GM10847 (cell line): ENCODE measurements around the gene CCDC91.

Experiments
- POLR2A ChIP-seq: IDR thresholded peaks from 2 replicates; pipeline ENCODE4 v1.6.1; 2011; ENCODE audit not compliant: insufficient read length; ENCODE audit errors: extremely low read depth

The CCDC91 gene

DNA sequence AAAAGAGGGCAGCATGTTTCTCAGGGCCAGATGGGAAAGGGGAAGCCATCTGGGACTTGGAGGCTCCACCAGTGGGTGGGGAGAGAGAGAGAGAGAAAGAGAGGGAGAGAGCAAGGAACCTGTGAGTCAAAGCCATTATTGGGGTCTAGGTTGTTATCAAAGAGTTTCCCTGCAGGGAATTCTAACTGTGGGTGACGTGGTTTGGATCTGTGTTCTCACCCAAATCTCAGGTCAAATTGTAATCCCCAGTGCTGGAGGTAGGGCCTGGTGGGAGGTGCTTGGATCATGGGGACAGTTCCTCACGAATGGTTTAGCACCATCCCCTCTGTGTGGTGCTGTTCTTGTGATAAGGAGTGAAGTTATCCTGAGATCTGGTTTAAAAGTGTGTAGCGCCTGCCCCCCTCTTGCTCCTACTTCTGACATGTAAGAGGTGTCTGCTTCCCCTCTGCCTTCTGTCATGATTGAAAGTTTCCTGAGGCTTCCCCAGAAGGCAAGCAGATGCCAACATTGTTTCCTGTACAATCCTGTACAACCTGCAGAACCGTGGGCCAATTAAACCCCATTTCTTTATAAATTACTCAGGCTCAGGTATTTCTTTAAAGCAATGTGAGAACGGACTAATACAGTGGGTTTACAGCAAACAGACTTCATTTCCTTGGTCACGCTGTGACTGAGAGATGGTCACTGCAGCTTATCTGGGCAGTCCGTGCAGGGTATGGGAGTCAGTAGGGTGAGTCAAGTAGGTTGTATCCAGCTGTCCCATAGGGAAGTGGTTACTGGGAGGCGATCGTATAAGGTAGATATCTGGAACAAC lies 52.4 kb downstream of the CCDC91 start:
- TF ChIP-seq POLR2A, result no peak

DNA sequence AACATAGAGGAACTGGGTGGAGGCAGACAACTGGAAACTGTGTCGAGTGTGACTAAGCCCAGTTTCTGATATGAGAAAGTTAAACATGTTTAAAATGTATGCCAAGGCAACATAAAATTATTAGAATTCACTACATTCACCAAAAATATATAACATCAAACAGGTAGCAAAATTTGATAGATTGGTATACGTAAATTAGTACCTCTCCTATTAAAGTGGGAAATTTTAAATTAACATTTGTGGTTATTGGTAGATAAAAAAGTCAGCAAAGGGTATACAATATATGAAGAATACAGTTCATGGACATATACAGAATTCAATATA lies 53.0 kb downstream of the CCDC91 start:
- TF ChIP-seq POLR2A, result no peak

DNA sequence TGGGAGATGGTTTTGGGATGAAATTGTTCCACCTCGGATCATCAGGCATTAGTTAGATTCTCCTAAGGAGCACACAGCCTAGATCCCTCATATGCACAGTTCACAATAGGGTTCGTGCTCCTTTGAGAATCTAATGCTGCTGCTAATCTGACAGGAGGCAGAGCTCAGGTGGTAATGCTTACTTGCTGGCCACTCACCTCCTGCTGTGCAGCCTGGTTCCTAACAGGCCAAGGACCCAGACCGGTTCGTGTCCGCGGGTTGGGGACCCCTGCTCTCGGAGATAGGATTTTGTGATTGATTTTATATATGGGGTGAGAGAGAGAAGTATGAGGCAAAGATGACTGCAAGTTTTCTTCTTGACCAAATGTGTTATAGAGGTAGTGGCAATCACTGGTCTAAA lies 57.5 kb downstream of the CCDC91 start:
- no peak for TF ChIP-seq POLR2A

DNA sequence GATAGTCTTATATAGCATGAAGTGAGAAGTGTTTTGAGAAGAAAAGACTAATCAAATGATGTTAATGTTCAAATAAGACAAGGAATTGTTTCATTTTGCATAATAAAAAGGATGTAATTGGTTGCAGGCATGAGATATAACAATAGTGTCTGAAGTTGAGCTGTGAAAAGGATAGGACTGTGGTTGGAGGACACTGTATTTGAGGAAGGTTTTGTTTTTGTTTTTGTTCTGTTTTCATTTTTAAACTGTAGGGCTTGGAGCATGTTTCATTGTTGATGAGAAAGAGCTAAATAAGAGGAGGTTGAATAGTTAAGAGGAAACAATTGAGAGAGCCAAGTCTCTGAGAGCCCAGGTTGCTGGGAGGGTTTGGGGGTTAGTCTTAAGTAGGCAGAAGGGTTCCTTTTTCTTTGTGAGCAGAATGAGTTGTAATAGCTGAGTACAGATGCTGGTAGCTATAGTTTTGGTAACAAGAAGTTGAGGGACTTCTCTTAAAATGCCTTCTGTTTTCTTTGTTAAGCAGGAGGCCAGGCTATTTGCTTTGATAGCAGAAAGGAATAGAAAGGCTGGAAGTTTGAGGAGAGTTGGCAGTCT lies 58.4 kb downstream of the CCDC91 start:
- TF ChIP-seq POLR2A, result no peak

DNA sequence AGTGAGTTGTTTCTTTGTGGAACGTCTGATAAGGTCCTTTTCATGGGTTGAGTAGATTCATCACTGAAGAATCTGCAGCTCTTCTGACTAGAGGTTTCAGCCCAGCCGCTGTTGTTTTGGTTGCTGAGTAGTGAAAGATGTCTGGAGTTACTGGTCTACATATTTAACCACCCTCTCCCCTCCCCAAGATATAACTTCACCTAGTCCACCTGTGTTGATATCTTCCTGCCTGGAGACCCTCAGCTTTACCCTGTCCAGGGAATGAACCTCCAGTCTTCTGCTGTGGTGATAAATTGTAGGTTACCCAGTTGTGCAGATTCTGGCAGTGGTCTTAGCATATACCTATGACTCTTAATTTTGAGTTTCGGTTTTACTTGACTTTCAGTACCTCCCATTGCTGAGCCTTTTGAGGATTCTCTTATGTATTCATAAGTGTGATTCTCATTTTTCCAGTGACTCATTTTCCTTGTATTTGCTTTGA lies 62.9 kb downstream of the CCDC91 start:
- TF ChIP-seq POLR2A, result no peak

DNA sequence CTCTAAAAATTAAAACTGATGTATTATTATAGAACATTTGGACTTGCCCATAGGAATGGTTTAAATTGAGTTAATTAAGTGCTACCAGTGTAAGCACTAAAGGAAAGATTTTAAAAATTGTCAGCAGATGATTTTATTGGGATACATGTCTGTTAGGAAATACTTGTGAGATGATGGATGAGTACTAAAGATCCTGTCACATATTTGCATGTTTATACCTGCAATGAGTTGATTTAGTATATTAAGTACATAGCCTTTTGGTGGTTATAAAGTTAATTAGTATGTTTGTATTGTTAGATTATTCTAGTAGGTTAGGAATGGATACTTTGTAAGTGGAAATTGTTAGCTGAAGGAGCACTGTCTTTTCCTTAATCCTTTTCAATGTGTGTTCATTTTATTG lies 67.2 kb downstream of the CCDC91 start:
- no peak for TF ChIP-seq POLR2A

DNA sequence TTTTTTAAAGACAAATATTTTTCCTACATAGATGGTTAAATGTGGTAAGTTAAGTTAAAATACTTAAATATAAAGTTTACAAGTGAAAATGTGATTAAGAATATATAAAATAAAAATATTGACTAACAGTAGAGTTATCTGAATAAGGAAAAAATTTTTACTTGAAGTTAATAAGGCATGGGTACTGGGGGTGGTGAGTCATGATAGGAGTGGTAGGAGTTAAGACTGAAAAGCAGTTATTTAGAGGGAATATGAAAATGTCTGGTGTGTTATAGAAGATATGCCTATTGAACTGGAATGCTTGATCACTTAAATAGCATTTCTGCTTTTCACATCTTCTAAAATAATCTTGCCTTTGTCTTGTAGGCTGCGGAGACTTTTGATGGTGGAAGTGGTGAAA lies 68.7 kb downstream of the CCDC91 start:
- TF ChIP-seq POLR2A, result no peak

DNA sequence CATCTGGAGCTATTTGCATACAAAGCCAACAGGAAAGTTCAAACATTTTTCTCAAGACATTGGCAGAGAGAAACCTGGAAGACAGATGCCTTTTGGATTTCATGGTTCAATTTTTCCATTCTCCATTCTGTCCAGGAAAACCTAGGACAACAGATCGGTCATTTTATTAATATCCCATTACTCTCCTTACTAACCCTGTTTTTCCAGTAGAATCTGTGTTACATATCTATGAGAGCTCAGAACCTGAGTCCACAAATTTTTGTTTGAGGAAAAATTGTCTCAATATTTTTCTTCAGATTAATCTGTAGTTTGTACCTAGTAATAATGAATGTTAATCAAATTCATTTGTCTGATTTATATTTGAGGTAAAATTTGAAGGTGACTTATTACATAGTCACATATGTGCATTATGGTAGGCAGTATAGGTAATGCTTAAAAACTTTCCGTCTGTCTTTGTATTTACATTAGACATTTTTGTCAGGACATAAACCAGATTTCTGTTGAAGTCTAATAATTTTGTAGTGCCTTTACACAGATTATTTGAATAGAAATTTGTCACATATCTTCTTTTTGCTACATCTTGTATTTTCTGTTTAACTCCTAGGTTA lies 75.3 kb downstream of the CCDC91 start:
- no peak for TF ChIP-seq POLR2A

DNA sequence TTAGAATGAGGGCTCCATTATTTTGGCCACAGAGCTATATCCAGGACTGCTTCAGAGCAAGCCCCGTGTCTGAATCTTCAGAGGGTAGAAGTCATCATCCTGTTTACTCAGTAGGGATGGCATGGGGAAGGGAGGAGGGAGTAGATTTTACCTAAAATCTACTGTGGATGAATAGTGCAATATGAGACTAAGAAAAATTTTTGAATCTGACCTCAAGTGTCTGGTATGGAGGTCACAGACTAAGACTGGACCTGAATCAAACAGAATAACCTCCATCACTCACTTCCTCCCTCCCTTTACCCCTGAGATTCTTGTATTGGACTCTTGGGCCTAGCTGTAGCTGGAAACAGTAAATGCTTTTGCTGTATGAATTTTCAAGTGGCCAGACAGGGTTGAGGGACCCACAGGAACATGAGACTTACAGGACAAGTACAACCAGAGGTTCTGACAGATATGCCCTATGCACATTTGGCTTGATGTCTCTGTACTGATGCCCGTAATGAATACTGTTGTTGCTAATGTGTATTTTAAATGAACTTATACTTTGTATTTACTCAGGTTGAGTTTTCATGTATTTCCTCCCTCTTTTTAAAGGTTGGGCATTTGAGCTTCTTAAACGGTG lies 78.5 kb downstream of the CCDC91 start:
- TF ChIP-seq POLR2A, result no peak

DNA sequence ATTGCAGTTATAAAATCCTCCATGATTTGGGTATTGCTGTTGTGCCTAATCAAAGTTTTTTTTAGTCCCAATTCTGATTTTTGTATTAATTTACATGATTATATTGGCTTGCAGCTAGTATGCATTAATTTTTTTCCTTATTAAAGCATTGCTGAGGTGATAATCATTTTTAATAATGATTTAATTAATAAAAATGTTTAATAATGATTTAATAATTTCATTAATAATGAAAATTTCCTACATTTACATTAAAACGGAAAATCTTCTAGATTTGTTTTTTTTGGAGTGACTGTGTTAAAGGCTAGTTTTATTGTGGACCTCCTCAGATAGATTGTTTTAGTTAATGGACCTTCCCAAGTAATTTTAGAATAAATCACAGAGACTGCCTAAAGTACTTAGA lies 79.6 kb downstream of the CCDC91 start:
- no peak for TF ChIP-seq POLR2A

DNA sequence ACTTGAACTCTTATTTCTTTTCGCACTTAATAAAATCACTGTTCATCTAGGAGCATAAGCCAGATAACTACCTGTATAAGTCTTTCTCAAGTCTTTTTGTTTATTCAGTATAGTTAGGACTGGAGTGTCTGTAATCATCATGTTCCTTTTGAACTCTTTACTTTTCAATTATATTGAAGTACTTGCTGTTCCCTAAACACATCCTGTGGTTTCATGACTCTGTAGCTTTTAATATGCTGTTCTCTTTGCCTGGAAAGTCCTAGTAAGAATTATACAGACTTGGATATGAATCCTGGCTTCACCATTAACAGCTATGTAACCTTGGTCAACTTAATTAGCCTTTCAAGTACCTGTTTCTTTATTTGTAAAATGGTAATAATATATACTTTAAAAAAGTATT lies 88.2 kb downstream of the CCDC91 start:
- no peak for TF ChIP-seq POLR2A

DNA sequence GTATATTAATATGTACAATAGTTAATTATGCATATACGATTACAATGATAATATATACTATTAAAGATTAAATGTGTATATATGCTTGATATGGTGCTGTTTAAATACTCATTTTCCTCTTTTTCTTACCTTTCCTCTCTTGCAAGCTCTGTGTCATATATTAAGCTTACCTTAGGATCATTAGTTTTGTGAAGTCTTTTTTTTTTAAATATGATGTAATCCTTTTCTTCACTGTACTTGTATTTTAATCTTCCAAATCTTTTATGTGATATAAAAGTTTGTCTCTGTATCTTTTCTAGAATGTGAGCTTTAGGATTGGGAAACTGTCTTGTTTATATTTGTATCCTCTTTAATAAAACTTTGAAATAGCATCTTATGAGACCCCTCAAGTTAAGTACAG lies 88.7 kb downstream of the CCDC91 start:
- TF ChIP-seq POLR2A, result no peak

DNA sequence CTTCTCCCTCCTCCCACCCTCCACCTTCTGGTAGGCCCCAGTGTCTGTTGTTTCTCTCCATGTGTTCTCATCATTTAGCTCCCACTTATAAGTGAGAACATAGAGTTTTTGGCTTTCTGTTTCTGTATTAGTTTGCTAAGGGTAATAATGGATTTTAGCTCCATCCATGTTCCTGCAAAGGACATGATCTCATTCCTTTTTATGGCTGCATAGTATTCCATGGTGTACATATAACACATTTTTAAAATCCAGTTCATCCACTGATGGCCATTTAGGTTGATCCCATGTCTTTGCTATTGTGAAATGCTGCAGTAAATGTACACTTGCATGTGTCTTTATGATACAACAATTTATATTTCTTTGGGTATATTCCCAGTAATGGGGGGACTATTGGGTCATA lies 96.1 kb downstream of the CCDC91 start:
- TF ChIP-seq POLR2A, result no peak

DNA sequence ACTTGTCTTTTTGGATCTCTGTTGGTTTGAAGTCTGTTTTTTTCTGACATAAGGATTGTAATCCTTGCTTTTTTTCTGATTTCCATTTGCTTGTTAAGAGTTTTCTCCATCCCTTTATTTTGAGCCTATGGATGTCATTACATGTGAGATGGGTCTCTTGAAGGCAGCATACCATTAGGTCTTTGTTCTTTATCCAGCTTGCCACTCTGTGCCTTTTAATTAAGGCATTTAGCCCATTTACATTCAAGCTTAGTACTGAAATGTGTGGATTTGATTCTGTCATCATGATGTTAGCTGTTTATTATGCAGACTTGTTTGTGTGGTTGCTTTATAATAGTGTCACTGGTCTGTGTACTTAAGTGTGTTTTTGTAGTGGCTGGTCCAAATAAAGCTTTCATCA lies 100.0 kb downstream of the CCDC91 start:
- no peak for TF ChIP-seq POLR2A

DNA sequence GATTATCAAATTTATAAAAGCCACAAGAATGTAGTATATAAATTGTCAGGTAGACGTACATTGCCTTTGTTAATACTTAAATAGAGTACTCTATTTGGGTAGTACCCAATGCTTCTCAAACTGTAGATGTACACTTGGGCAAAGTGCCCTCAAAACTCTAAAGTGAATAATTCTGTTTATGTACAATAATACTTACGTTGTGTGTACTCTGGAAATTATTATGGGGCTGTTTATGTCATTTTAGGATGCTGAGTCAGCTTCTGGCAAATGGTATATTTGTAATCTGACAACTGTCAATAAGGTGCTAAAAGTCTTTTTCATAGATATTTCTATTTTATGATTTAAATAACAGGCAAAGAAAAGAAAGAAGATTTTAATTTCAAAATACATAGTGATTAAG lies 102.4 kb downstream of the CCDC91 start:
- TF ChIP-seq POLR2A, result no peak

DNA sequence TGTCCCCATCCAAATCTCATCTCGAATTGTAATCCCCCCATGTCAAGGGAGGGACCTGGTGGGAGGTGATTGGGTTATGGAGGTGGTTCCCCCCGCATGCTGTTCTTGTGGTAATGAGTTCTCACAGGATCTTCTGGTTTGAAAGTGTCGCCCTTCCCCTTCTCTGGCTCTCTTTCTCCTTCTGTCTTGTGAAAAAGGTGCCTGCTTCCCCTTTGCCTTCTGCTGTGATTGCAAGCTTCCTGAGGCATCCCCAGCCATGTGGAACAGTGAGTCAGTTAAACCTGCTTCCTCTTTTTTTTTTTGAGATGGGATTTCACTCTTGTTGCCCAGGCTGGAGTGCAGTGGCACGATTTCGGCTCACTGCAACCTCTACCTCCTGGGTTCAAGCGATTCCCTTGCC lies 104.0 kb downstream of the CCDC91 start:
- TF ChIP-seq POLR2A, result no peak
